Smooth muscle cell (in vitro differentiated cells): Measurements from ENCODE around the gene CCDC187. TPM values are rescaled to one million over a fixed set of nuclear protein-coding genes. Genes with fewer than 3 reads are reported as not detected.

ENCODE experiments used
- DNase-seq: peaks from one replicate; lab custom pipeline; 2025; ENCODE audit not compliant: unreplicated experiment; lab: John Stamatoyannopoulos, UW
- H2AFZ ChIP-seq: fragments of 200-600 bp; sonication (generic); 2 replicates; pipeline ENCODE4 v1.6.0; 2016; ENCODE audit warnings: antibody characterized with exemption, low read depth, mild to moderate bottlenecking
- H3F3A ChIP-seq: fragments of 200-600 bp; sonication (generic); 2 replicates; pipeline ENCODE4 v1.6.0; 2017; ENCODE audit warnings: antibody characterized with exemption, low read depth
- H3K27ac ChIP-seq: fragments of 200-600 bp; sonication (generic); 2 replicates; pipeline ENCODE4 v1.5.1; 2016; ENCODE audit warnings: low read depth, mild to moderate bottlenecking
- H3K27me3 ChIP-seq: fragments of 200-600 bp; sonication (generic); 2 replicates; pipeline ENCODE4 v1.6.1; 2016; ENCODE audit warnings: low read depth, mild to moderate bottlenecking
- H3K36me3 ChIP-seq: fragments of 200-600 bp; sonication (generic); 2 replicates; pipeline ENCODE4 v1.5.1; 2016; ENCODE audit warnings: low read depth
- H3K4me1 ChIP-seq: fragments of 200-600 bp; sonication (generic); 2 replicates; pipeline ENCODE4 v1.5.1; 2016; ENCODE audit warnings: low read depth
- H3K4me2 ChIP-seq: fragments of 200-600 bp; sonication (generic); 2 replicates; pipeline ENCODE4 v1.6.0; 2016; ENCODE audit warnings: mild to moderate bottlenecking
- H3K4me3 ChIP-seq: fragments of 200-600 bp; sonication (generic); 2 replicates; pipeline ENCODE4 v1.5.1; 2016; ENCODE audit warnings: mild to moderate bottlenecking
- H3K79me2 ChIP-seq: fragments of 200-600 bp; sonication (generic); 2 replicates; pipeline ENCODE4 v1.6.0; 2016; ENCODE audit warnings: low read depth, mild to moderate bottlenecking
- H3K9ac ChIP-seq: fragments of 200-600 bp; sonication (generic); 2 replicates; pipeline ENCODE4 v1.6.0; 2016; ENCODE audit warnings: low read depth
- H3K9me3 ChIP-seq: fragments of 200-600 bp; sonication (generic); replicated peaks from 2 replicates; pipeline ENCODE4 v1.5.1; 2016; ENCODE audit warnings: low read depth
- H4K20me1 ChIP-seq: fragments of 200-600 bp; sonication (generic); 2 replicates; pipeline ENCODE4 v1.6.0; 2016; ENCODE audit warnings: low read depth
- CTCF ChIP-seq: fragments of 200-600 bp; sonication (generic); IDR thresholded peaks from 2 replicates; pipeline ENCODE4 v1.5.1; 2017; ENCODE audit warnings: borderline replicate concordance, mild to moderate bottlenecking, antibody characterized with exemption; ENCODE audit not compliant: insufficient read depth, poor library complexity, severe bottlenecking
- WGBS: methylation state at CpG from one replicate; pipeline ENCODE4 v1.1.7; 2016; ENCODE audit warnings: low lambda C conversion rate; 5-methylcytosine and 5-hydroxymethylcytosine counted together
- polyA plus RNA-seq: library from polyadenylated mRNA; unstranded; fragments of >200 nt; fragmentation: Nextera tagmentation; extraction: Ambion mirVana; gene quantifications from 2 replicates; pipeline ENCODE4 v1.2.1, GENCODE V29; 2016
- total RNA-seq: library from RNA; depleted of rRNA; stranded (reverse); fragments of >200 nt; gene quantifications from 2 replicates; pipeline ENCODE4 v1.2.3, GENCODE V29; 2014

CCDC187 gene
- total and polyA plus RNA-seq, 2 experiments from 2014 or later: 0.10 TPM; not detected in 1

DNA sequence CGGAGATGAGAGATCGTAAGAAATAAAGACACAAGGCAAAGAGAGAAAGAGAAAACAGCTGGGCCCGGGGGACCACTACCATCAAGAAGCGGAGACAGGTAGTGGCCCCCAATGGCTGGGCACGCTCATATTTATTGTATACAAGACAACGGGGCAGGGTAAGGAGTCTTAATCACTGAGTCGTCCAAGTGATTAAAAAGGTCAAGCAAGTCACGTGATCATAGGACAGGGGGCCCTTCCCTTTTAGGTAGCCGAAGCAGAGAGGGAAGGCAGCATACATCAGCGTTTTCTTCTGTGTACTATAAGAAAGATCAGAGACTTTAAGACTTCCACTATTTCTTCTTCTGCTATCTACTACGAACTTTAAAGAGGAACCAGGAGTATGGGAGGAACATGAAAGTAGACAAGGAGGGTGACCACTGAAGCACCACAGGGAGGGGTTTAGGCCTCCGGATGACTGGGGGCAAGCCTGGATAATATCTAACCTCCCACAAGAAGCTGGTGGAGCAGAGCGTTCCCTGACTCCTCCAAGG lies 33.7 kb downstream of the CCDC187 start:
- DNase-seq: no peak
- no peak for TF ChIP-seq CTCF
- peaks cover 10% of the 10 kb centered on the region for H3K4me1 ChIP-seq
- H4K20me1 ChIP-seq: no peaks in the 10 kb centered on the region
- H2AFZ ChIP-seq: no peak overlapping the region
- WGBS: 90% methylated on average over 13 of the region's 13 CpGs
- H3F3A ChIP-seq: no peaks in the 10 kb centered on the region
- H3K4me3 ChIP-seq: no peak overlapping the region
- H3K4me2 ChIP-seq: no peak overlapping the region
- H3K27me3 ChIP-seq: no peaks in the 10 kb centered on the region
- no peaks in the 10 kb centered on the region for H3K79me2 ChIP-seq
- no peaks in the 10 kb centered on the region for H3K9me3 ChIP-seq
- H3K9ac ChIP-seq: no peak overlapping the region
- no peaks in the 10 kb centered on the region for H3K36me3 ChIP-seq
- no peak overlapping the region for H3K27ac ChIP-seq

GRCh38 chr9:136268735-136269134 lies 35.2 kb downstream of the CCDC187 start:
- Histone ChIP-seq H3K36me3 (no peaks in the 10 kb centered on the region), H3K27me3 (no peaks in the 10 kb centered on the region), H4K20me1 (no peaks in the 10 kb centered on the region), H3K4me3 (no peak overlapping the region), H3K4me2 (no peak overlapping the region), H3K4me1 (peaks cover 10% of the 10 kb centered on the region), H3K9ac (no peak overlapping the region), H3F3A (no peaks in the 10 kb centered on the region), H3K27ac (no peak overlapping the region), H2AFZ (no peak overlapping the region), H3K79me2 (no peaks in the 10 kb centered on the region), H3K9me3 (no peaks in the 10 kb centered on the region)
- WGBS: 79% methylated on average over 5 of the region's 6 CpGs
- no peak for DNase-seq
- TF ChIP-seq CTCF: no peak

DNA sequence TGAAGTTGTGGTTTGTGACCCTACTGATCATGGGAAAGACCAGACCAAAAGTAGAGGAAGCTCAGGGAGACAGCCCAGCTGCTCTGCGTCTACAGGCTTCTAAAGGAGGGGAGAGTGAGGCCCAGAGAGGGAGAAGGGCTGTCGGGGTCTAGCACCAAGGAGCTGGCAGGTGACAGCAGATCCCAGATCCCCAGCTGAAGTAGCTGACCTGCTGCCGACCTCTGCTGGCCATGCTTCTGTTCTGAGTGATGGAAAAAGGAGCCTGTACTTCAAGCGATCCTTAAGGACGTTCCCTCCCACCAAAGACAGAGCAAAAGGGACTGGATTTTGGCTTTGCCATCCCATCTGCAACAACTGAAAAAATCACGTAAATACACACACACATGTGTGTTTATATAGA lies 35.6 kb downstream of the CCDC187 start:
- H3K27me3 ChIP-seq: no peaks in the 10 kb centered on the region
- no peak for TF ChIP-seq CTCF
- H3K9ac ChIP-seq: no peak overlapping the region
- WGBS: 58% methylated on average over 6 of the region's 6 CpGs
- no peaks in the 10 kb centered on the region for H3K36me3 ChIP-seq
- H3K4me1 ChIP-seq: peaks cover 10% of the 10 kb centered on the region
- no peaks in the 10 kb centered on the region for H3F3A ChIP-seq
- H3K79me2 ChIP-seq: no peaks in the 10 kb centered on the region
- H3K9me3 ChIP-seq: no peaks in the 10 kb centered on the region
- DNase-seq: no peak
- no peak overlapping the region for H3K4me2 ChIP-seq
- no peaks in the 10 kb centered on the region for H4K20me1 ChIP-seq
- no peak overlapping the region for H3K4me3 ChIP-seq
- H3K27ac ChIP-seq: no peak overlapping the region
- H2AFZ ChIP-seq: no peak overlapping the region
